ENCODE results near the gene ZBTB22.
"Not testable (repeated sequence)": the region's sequence is repeated elsewhere in the genome, so short reads cannot be mapped to it uniquely, and the experiment has no call there.

The ZBTB22 gene

GRCh38 chr6:33347816-33348215 lies 30.3 kb upstream of the ZBTB22 start:
- no peak for DNase-seq (ENCODE audit: low read depth)
- TF ChIP-seq CTCF (IDR thresholded peaks at IDR 0.05; ENCODE audit: insufficient read depth, low read depth, low read length, missing control alignments): no peak
- H3K4me3 ChIP-seq (ENCODE audit: low read length): no peak overlapping the region

- not testable (repeated sequence) for H3K4me3 ChIP-seq (ENCODE audit: low read length)
- peak; percentile 74 for DNase-seq (ENCODE audit: low read depth)
These were observed 29.4 kb upstream of the ZBTB22 start for GRCh38 chr6:33346972-33347371.

- peak; percentile 60 for TF ChIP-seq CTCF (IDR thresholded peaks at IDR 0.05; ENCODE audit: insufficient read depth, low read depth, low read length, missing control alignments)
- no peak overlapping the region for H3K4me3 ChIP-seq (ENCODE audit: low read length)
These were observed 27.5 kb upstream of the ZBTB22 start for GRCh38 chr6:33344701-33345697.

GRCh38 chr6:33343953-33344611 lies 26.5 kb upstream of the ZBTB22 start:
- DNase-seq (ENCODE audit: low read depth): no peak

More at GRCh38 chr6:33344701-33345697, 27.5 kb upstream of the ZBTB22 start:
- peak; percentile 79 for DNase-seq (ENCODE audit: low read depth)

GRCh38 chr6:33343606-33343952 lies 26.0 kb upstream of the ZBTB22 start:
- not testable (repeated sequence) for H3K4me3 ChIP-seq (ENCODE audit: low read length); DNase-seq (ENCODE audit: low read depth)

More at GRCh38 chr6:33343953-33344611, 26.5 kb upstream of the ZBTB22 start:
- H3K4me3 ChIP-seq (ENCODE audit: low read length): no peak overlapping the region
- no peak for TF ChIP-seq CTCF (IDR thresholded peaks at IDR 0.05; ENCODE audit: insufficient read depth, low read depth, low read length, missing control alignments)

- H3K4me3 ChIP-seq (ENCODE audit: low read length): no peak overlapping the region
- no peak for TF ChIP-seq CTCF (IDR thresholded peaks at IDR 0.05; ENCODE audit: insufficient read depth, low read depth, low read length, missing control alignments)
- no peak for DNase-seq (ENCODE audit: low read depth)
These were observed 21.6 kb upstream of the ZBTB22 start for GRCh38 chr6:33339193-33339592.

GRCh38 chr6:33336495-33336894 lies 19.0 kb upstream of the ZBTB22 start:
- no peak overlapping the region for H3K4me3 ChIP-seq (ENCODE audit: low read length)
- TF ChIP-seq CTCF (IDR thresholded peaks at IDR 0.05; ENCODE audit: insufficient read depth, low read depth, low read length, missing control alignments): no peak
- DNase-seq (ENCODE audit: low read depth): no peak
